NCI-H146 treated with DMSO at 0.1 percent for 48 hours (cell line): Measurements from ENCODE around the gene RMND5B.
"Not testable (repeated sequence)": the region's sequence is repeated elsewhere in the genome, so short reads cannot be mapped to it uniquely, and the experiment has no call there.

Experiments used
- DNase-seq: peaks from one replicate; lab custom pipeline; 2025; ENCODE audit not compliant: unreplicated experiment; lab: John Stamatoyannopoulos, UW

RMND5B gene

GRCh38 chr5:178127300-178128009, 3.4 kb upstream of the RMND5B start:
- DNase-seq: not testable (repeated sequence)

GRCh38 chr5:178129296-178129695, 1.5 kb upstream of the RMND5B start:
- no peak for DNase-seq

- DNase-seq: not testable (repeated sequence)
Observed at GRCh38 chr5:178130234-178130575, 609 bp upstream of the RMND5B start.

GRCh38 chr5:178131446-178131996, 707 bp downstream of the RMND5B start:
- no peak for DNase-seq

- no peak for DNase-seq
Observed at GRCh38 chr5:178136990-178137389, 6.2 kb downstream of the RMND5B start.

GRCh38 chr5:178137991-178138390, 7.2 kb downstream of the RMND5B start:
- DNase-seq: no peak

- DNase-seq: no peak
Observed at GRCh38 chr5:178141550-178141949, 10.7 kb downstream of the RMND5B start.

- DNase-seq: no peak
Observed at GRCh38 chr5:178142642-178143041, 11.8 kb downstream of the RMND5B start.

GRCh38 chr5:178143246-178143645, 12.4 kb downstream of the RMND5B start:
- DNase-seq: no peak

GRCh38 chr5:178143901-178144300, 13.1 kb downstream of the RMND5B start:
- DNase-seq: no peak

- DNase-seq: peak; percentile 4
Observed at GRCh38 chr5:178145965-178146820, 15.4 kb downstream of the RMND5B start.

- DNase-seq: no peak
Observed at GRCh38 chr5:178147406-178147805, 16.6 kb downstream of the RMND5B start.

- DNase-seq: no peak
Observed at GRCh38 chr5:178149199-178149932, 18.6 kb downstream of the RMND5B start.

GRCh38 chr5:178150977-178151734, 20.3 kb downstream of the RMND5B start:
- DNase-seq: no peak

GRCh38 chr5:178152491-178153444, 22.0 kb downstream of the RMND5B start:
- no peak for DNase-seq

GRCh38 chr5:178153530-178154340, 22.9 kb downstream of the RMND5B start, which contains the start of gene NHP2:
TSS of gene NHP2 (minus strand) at chr5:178153885. CDS start at chr5:178153817, 68 bp downstream.
- DNase-seq: peak; percentile 83

GRCh38 chr5:178155065-178155464, 24.3 kb downstream of the RMND5B start:
- DNase-seq: no peak

GRCh38 chr5:178160176-178160575, 29.4 kb downstream of the RMND5B start:
- DNase-seq: no peak

GRCh38 chr5:178162481-178162880, 31.7 kb downstream of the RMND5B start:
- DNase-seq: no peak
